Measurements from ENCODE around the gene NTHL1.

Gene NTHL1

DNA sequence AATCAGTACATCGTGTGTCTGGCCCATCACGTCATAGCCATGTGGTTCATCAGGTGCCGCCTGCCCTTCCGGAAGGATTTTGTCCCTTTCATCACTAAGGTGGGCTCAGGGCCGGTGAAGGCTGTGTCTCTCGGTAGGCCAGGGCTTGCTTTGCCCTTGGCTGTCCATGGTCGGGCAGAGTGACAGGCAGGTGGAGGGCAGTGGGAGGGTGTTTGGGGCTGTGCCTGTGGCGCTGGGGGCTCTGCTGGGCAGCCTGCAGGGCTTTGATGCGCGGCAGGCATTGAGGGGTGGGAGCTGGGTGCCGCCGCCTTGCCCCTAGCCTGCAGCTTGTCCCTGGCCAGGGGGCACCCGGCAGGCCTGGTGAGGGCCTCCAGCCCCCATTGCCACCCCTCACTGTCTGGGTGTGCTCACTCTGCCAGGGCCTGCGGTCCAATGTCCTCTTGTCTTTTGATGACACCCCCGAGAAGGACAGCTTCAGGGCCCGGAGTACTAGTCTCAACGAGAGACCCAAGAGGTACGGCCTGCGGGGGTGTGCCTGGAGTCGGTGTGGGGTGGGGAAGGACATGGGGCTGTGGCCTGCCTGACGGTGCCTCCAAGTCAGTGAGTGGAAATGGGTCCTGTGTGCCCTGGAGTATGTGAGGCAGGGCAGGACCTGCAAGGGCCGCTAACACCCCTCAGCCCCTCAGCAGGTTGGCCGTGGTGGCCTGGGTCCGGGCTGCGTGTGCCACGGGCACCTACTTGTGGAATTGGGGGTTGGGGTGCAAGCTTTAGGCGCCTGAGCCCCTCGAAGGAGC is 28.6 kb upstream of the NTHL1 start:
- TF ChIP-seq TAF1 (IDR thresholded peaks at IDR 0.05; ENCODE audit: borderline replicate concordance, insufficient read depth, low read length) (no peak), FOXP2 (optimal IDR thresholded peaks at IDR 0.05; ENCODE audit: borderline replicate concordance, extremely low read depth, extremely low read length, insufficient read depth) (no peak), SIN3A (IDR thresholded peaks at IDR 0.05; ENCODE audit: borderline replicate concordance, insufficient read depth, low read length) (no peak), POLR2AphosphoS5 (IDR thresholded peaks at IDR 0.05; ENCODE audit: low read depth, low read length) (no peak)
- TF ChIP-seq, protein P1, sequence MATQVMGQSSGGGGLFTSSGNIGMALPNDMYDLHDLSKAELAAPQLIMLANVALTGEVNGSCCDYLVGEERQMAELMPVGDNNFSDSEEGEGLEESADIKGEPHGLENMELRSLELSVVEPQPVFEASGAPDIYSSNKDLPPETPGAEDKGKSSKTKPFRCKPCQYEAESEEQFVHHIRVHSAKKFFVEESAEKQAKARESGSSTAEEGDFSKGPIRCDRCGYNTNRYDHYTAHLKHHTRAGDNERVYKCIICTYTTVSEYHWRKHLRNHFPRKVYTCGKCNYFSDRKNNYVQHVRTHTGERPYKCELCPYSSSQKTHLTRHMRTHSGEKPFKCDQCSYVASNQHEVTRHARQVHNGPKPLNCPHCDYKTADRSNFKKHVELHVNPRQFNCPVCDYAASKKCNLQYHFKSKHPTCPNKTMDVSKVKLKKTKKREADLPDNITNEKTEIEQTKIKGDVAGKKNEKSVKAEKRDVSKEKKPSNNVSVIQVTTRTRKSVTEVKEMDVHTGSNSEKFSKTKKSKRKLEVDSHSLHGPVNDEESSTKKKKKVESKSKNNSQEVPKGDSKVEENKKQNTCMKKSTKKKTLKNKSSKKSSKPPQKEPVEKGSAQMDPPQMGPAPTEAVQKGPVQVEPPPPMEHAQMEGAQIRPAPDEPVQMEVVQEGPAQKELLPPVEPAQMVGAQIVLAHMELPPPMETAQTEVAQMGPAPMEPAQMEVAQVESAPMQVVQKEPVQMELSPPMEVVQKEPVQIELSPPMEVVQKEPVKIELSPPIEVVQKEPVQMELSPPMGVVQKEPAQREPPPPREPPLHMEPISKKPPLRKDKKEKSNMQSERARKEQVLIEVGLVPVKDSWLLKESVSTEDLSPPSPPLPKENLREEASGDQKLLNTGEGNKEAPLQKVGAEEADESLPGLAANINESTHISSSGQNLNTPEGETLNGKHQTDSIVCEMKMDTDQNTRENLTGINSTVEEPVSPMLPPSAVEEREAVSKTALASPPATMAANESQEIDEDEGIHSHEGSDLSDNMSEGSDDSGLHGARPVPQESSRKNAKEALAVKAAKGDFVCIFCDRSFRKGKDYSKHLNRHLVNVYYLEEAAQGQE (IDR thresholded peaks at IDR 0.05; ENCODE audit: insufficient read depth in 1 of 2, low read depth in 2 of 2, low read length in 2 of 2) = no peak

DNA sequence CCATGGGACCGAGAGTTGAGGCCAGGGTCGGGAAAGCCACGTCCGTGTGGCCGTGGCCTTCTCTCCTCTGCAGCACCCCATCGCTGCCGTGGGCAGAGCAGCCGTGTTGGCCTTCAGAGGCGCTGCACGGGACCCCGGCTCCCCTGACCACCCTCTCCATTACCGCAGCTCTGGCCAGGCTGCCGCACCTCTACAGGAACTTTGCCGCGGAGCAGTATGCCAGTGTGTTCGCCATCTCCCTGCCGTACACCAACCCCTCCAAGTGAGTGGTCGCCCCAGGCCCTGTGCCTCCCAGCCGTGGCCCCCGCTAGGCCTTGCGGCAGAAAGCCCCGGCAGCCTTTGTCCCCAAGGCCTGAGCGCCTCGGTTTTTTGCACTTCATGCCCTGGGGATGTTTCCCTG is 28.0 kb upstream of the NTHL1 start:
- no peak for TF ChIP-seq TAF1 (IDR thresholded peaks at IDR 0.05; ENCODE audit: borderline replicate concordance, insufficient read depth, low read length)
- TF ChIP-seq, protein P1 (IDR thresholded peaks at IDR 0.05; ENCODE audit: insufficient read depth in 1 of 2, low read depth in 2 of 2, low read length in 2 of 2) = no peak
- TF ChIP-seq POLR2AphosphoS5 (IDR thresholded peaks at IDR 0.05; ENCODE audit: low read depth, low read length) = no peak
- TF ChIP-seq SIN3A (IDR thresholded peaks at IDR 0.05; ENCODE audit: borderline replicate concordance, insufficient read depth, low read length) = no peak
- no peak for TF ChIP-seq FOXP2 (optimal IDR thresholded peaks at IDR 0.05; ENCODE audit: borderline replicate concordance, extremely low read depth, extremely low read length, insufficient read depth)

DNA sequence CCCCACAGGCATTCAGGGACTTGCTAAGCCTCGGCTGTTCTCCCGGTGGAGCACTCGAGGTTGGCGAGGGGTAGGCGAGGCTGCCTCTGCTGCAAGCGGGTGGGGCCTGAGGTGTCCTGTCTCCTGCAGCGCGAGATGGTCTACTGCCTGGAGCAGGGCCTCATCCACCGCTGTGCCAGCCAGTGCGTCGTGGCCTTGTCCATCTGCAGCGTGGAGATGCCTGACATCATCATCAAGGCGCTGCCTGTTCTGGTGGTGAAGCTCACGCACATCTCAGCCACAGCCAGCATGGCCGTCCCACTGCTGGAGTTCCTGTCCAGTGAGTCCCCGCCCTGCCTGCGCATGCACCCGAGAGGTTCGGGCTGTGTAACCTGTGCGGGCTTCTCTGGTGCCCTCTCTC is 26.4 kb upstream of the NTHL1 start:
- TF ChIP-seq, protein P1 (IDR thresholded peaks at IDR 0.05; ENCODE audit: insufficient read depth in 1 of 2, low read depth in 2 of 2, low read length in 2 of 2) = no peak
- TF ChIP-seq FOXP2 (optimal IDR thresholded peaks at IDR 0.05; ENCODE audit: borderline replicate concordance, extremely low read depth, extremely low read length, insufficient read depth) (no peak), SIN3A (IDR thresholded peaks at IDR 0.05; ENCODE audit: borderline replicate concordance, insufficient read depth, low read length) (no peak), POLR2AphosphoS5 (IDR thresholded peaks at IDR 0.05; ENCODE audit: low read depth, low read length) (no peak), TAF1 (IDR thresholded peaks at IDR 0.05; ENCODE audit: borderline replicate concordance, insufficient read depth, low read length) (no peak)

DNA sequence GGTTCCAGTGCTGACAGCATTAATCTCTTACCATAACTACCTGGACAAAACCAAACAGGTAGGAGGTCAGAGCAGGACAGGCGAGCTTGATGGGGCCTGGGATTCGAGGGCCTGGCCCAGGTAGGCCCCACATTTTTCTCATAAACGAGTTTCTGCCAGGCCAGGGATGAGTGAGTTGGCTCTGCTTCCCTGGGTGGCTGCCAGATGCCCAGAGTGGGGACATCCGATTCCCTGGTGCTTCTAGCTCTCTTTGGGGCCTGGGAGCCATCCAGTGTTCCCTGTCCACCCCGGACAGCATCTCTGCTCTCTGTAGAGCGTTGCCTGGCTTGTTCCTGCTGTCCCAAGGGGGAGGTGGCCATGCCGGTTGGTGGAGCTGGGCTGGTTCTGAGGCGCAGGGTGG is 25.3 kb upstream of the NTHL1 start:
- TF ChIP-seq POLR2AphosphoS5 (IDR thresholded peaks at IDR 0.05; ENCODE audit: low read depth, low read length) = no peak

DNA sequence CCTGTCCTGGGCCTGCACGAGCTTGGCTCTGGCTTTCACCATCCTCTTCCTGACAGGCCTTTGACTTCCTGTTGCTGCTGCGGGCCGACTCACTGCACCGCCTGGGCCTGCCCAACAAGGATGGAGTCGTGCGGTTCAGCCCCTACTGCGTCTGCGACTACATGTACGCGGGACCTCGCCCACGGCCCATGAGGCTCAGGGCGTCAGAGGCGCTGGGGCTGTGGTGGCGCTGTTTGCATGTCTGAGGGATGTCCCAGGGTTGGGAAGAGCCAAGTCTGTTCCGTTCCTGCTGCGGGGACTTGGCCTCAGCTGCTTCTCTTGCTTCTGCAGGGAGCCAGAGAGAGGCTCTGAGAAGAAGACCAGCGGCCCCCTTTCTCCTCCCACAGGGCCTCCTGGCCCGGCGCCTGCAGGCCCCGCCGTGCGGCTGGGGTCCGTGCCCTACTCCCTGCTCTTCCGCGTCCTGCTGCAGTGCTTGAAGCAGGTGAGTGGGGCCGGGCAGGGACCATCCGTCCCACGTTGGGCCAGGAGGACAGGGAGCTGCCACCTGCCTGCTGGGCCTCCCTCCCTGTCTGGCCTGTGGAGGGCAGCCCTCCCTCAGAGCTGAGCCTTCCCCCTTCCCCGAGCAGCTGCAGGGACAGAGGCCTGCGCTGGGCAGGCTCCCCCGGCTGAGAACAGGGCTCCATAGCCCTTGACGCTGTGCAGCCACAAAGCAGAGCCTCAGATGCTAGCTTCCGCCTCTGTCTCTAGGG is 24.0 kb upstream of the NTHL1 start:
- TF ChIP-seq, protein P1 (IDR thresholded peaks at IDR 0.05; ENCODE audit: insufficient read depth in 1 of 2, low read depth in 2 of 2, low read length in 2 of 2) = no peak
- TF ChIP-seq SIN3A (IDR thresholded peaks at IDR 0.05; ENCODE audit: borderline replicate concordance, insufficient read depth, low read length) = no peak
- TF ChIP-seq TAF1 (IDR thresholded peaks at IDR 0.05; ENCODE audit: borderline replicate concordance, insufficient read depth, low read length) = no peak
- TF ChIP-seq FOXP2 (optimal IDR thresholded peaks at IDR 0.05; ENCODE audit: borderline replicate concordance, extremely low read depth, extremely low read length, insufficient read depth) = no peak
- TF ChIP-seq POLR2AphosphoS5 (IDR thresholded peaks at IDR 0.05; ENCODE audit: low read depth, low read length) = no peak
